Cardiac muscle cell (in vitro differentiated cells and primary cell): ENCODE results near the gene ABTB2. TPM values are rescaled to one million over a fixed set of nuclear protein-coding genes. Genes with fewer than 3 reads are reported as not detected.

Experiments
- DNase-seq, 2 donors: peaks; one replicate each; pipeline versions ENCODE4 v3.0.0 to v3.0.0-alpha.2; 2010 to 2017; ENCODE audit warnings: low read depth in 1 of 2, low spot score in 1 of 2
- H3K27ac ChIP-seq: fragments of 200-600 bp; sonication (generic); 2 replicates; pipeline ENCODE4 v1.5.1; 2016
- H3K27me3 ChIP-seq: fragments of 200-600 bp; sonication (generic); 2 replicates; pipeline ENCODE4 v1.6.0; 2016; ENCODE audit warnings: control low read depth
- H3K36me3 ChIP-seq: fragments of 200-600 bp; sonication (generic); 2 replicates; pipeline ENCODE4 v1.5.1; 2016; ENCODE audit warnings: control low read depth
- H3K4me1 ChIP-seq: fragments of 200-600 bp; sonication (generic); 2 replicates; pipeline ENCODE4 v1.8.1; 2017; ENCODE audit warnings: low read depth, mild to moderate bottlenecking, mixed run types
- H3K4me3 ChIP-seq: fragments of 200-600 bp; sonication (generic); 2 replicates; pipeline ENCODE4 v1.5.1; 2016; ENCODE audit warnings: mild to moderate bottlenecking
- H3K9me3 ChIP-seq: fragments of 200-600 bp; sonication (generic); 2 replicates; pipeline ENCODE4 v1.5.1; 2017; ENCODE audit warnings: low read depth, mild to moderate bottlenecking, control low read depth
- CTCF ChIP-seq: IDR thresholded peaks from 2 replicates; pipeline ENCODE4 v1.5.1; 2012; ENCODE audit warnings: low read depth, mild to moderate bottlenecking, low read length
- polyA plus RNA-seq: library from polyadenylated mRNA; unstranded; fragments of >200 nt; fragmentation: Nextera tagmentation; extraction: Ambion mirVana; gene quantifications from 2 replicates; pipeline ENCODE4 v1.2.1, GENCODE V29; 2016
- total RNA-seq: library from RNA; depleted of rRNA; stranded (reverse); fragments of >200 nt; gene quantifications from 2 replicates; pipeline ENCODE4 v1.2.3, GENCODE V29; 2016

The ABTB2 gene
- total and polyA plus RNA-seq, 2 experiments from 2014 or later = 29.0 to 61.3 TPM

- Histone ChIP-seq H3K27me3 (no peaks in the 10 kb centered on the region), H3K27ac (no peak overlapping the region), H3K9me3 (no peaks in the 10 kb centered on the region), H3K36me3 (no peaks in the 10 kb centered on the region), H3K4me3 (no peak overlapping the region), H3K4me1 (peaks cover 25% of the 10 kb centered on the region)
- TF ChIP-seq CTCF = no peak
- no peak for DNase-seq
These were observed 122.6 kb downstream of the ABTB2 start for GRCh38 chr11:34235189-34235588.

- peak overlapping the region; percentile 4 for H3K27ac ChIP-seq
- peaks cover 25% of the 10 kb centered on the region for H3K4me1 ChIP-seq
- peak in 1 of 2 donors; percentile 58 for DNase-seq
- TF ChIP-seq CTCF = no peak
- no peaks in the 10 kb centered on the region for H3K36me3 ChIP-seq
- no peaks in the 10 kb centered on the region for H3K9me3 ChIP-seq
- no peaks in the 10 kb centered on the region for H3K27me3 ChIP-seq
- no peak overlapping the region for H3K4me3 ChIP-seq
These were observed 123.6 kb downstream of the ABTB2 start for GRCh38 chr11:34234086-34234740.

- Histone ChIP-seq H3K27me3 (no peaks in the 10 kb centered on the region), H3K4me1 (peaks cover 25% of the 10 kb centered on the region), H3K27ac (no peak overlapping the region), H3K36me3 (no peaks in the 10 kb centered on the region), H3K4me3 (no peak overlapping the region), H3K9me3 (no peaks in the 10 kb centered on the region)
- TF ChIP-seq CTCF = no peak
- DNase-seq = no peak
These were observed 124.6 kb downstream of the ABTB2 start for GRCh38 chr11:34233215-34233614.

GRCh38 chr11:34232807-34233206 is 125.0 kb downstream of the ABTB2 start:
- Histone ChIP-seq H3K36me3 (no peaks in the 10 kb centered on the region), H3K9me3 (no peaks in the 10 kb centered on the region), H3K27me3 (no peaks in the 10 kb centered on the region), H3K4me1 (peaks cover 25% of the 10 kb centered on the region), H3K27ac (no peak overlapping the region), H3K4me3 (no peak overlapping the region)
- no peak for DNase-seq
- TF ChIP-seq CTCF = no peak

- Histone ChIP-seq H3K4me1 (peaks cover 13% of the 10 kb centered on the region), H3K36me3 (no peaks in the 10 kb centered on the region), H3K27me3 (no peaks in the 10 kb centered on the region), H3K9me3 (no peaks in the 10 kb centered on the region), H3K4me3 (no peak overlapping the region), H3K27ac (no peak overlapping the region)
- TF ChIP-seq CTCF = no peak
- no peak for DNase-seq
These were observed 131.6 kb downstream of the ABTB2 start for GRCh38 chr11:34226210-34226609.
